Neural cell (in vitro differentiated cells): ENCODE data around the gene IGSF21. TPM values are rescaled to one million over a fixed set of nuclear protein-coding genes. Genes with fewer than 3 reads are reported as not detected.

ENCODE experiments used
- H2AFZ ChIP-seq: fragments of 200-600, 300-800 bp; sonication (generic), shearing (Covaris generic); 2 replicates; pipeline ENCODE4 v1.6.0; 2014; ENCODE audit warnings: low read depth, mild to moderate bottlenecking, antibody characterized with exemption, low read length, moderate library complexity
- H3F3A ChIP-seq: fragments of 200-600 bp; shearing (Covaris generic); 2 replicates; pipeline ENCODE4 v1.6.1; 2016; ENCODE audit warnings: mild to moderate bottlenecking, moderate library complexity, mixed read lengths, antibody characterized with exemption, low read length; ENCODE audit not compliant: insufficient read depth, poor library complexity, severe bottlenecking
- H3K27ac ChIP-seq: fragments of 200-600, 300-800 bp; sonication (generic), shearing (Covaris generic); 2 replicates; pipeline ENCODE4 v1.5.1; 2014; ENCODE audit warnings: mild to moderate bottlenecking, low read length, moderate library complexity
- H3K27me3 ChIP-seq: fragments of 300-800, 200-600 bp; sonication (generic), shearing (Covaris generic); 2 replicates; pipeline ENCODE4 v1.6.0; 2014; ENCODE audit warnings: mild to moderate bottlenecking, low read depth, low read length, moderate library complexity; ENCODE audit not compliant: insufficient read depth
- H3K36me3 ChIP-seq: fragments of 300-800, 200-600 bp; sonication (generic), shearing (Covaris generic); 2 replicates; pipeline ENCODE4 v1.5.1; 2014; ENCODE audit warnings: mild to moderate bottlenecking, antibody characterized with exemption, low read length, moderate library complexity; ENCODE audit not compliant: insufficient read depth
- H3K4me2 ChIP-seq: fragments of 300-800, 200-600 bp; sonication (generic), shearing (Covaris generic); 2 replicates; pipeline ENCODE4 v1.6.0; 2014; ENCODE audit warnings: mild to moderate bottlenecking, low read length
- H3K4me3 ChIP-seq: fragments of 300-800, 200-600 bp; sonication (generic), shearing (Covaris generic); 2 replicates; pipeline ENCODE4 v1.5.1; 2014; ENCODE audit warnings: mild to moderate bottlenecking, low read length, moderate library complexity
- H3K79me2 ChIP-seq: fragments of 200-600 bp; shearing (Covaris generic); replicated peaks from 2 replicates; pipeline ENCODE4 v1.6.0; 2014; ENCODE audit warnings: mild to moderate bottlenecking, low read length, moderate library complexity; ENCODE audit not compliant: insufficient read depth
- H3K9ac ChIP-seq: fragments of 300-800, 200-600 bp; sonication (generic), shearing (Covaris generic); 2 replicates; pipeline ENCODE4 v1.6.1; 2016; ENCODE audit warnings: mild to moderate bottlenecking, low read length, mixed read lengths
- H3K9me2 ChIP-seq: fragments of 200-600 bp; shearing (Covaris generic); 2 replicates; pipeline ENCODE4 v1.6.1; 2016; ENCODE audit warnings: mild to moderate bottlenecking, low read length, mixed read lengths; ENCODE audit not compliant: insufficient read depth
- H3K9me3 ChIP-seq: fragments of 200-600, 300-800 bp; sonication (generic), shearing (Covaris generic); 2 replicates; pipeline ENCODE4 v1.6.1; 2016; ENCODE audit warnings: mild to moderate bottlenecking, mixed run types, low read length, moderate library complexity, mixed read lengths
- H4K20me1 ChIP-seq: fragments of 200-600 bp; shearing (Covaris generic); 2 replicates; pipeline ENCODE4 v1.6.1; 2016; ENCODE audit warnings: mild to moderate bottlenecking, mixed run types; ENCODE audit not compliant: insufficient read depth
- EP300 ChIP-seq: fragments of 450-650 bp; conservative IDR thresholded peaks from 2 replicates; pipeline ENCODE4 v1.6.1; 2014; ENCODE audit warnings: antibody characterized with exemption, mild to moderate bottlenecking, moderate library complexity; ENCODE audit not compliant: poor library complexity, severe bottlenecking
- EZH2 ChIP-seq: fragments of 200-600, 300-800 bp; shearing (Covaris generic), sonication (generic); IDR thresholded peaks from 2 replicates; pipeline ENCODE4 v1.6.1; 2014; ENCODE audit warnings: antibody characterized with exemption, low read length, borderline replicate concordance, mild to moderate bottlenecking; ENCODE audit not compliant: insufficient read depth, poor library complexity, severe bottlenecking
- MXI1 ChIP-seq: fragments of 450-650 bp; conservative IDR thresholded peaks from 2 replicates; pipeline ENCODE4 v1.6.1; 2014; ENCODE audit warnings: antibody characterized with exemption, mild to moderate bottlenecking; ENCODE audit not compliant: poor library complexity, severe bottlenecking
- POLR2AphosphoS5 ChIP-seq: IDR thresholded peaks from 2 replicates; pipeline ENCODE4 v1.6.1; 2012
- RAD21 ChIP-seq: fragments of 450-650 bp; conservative IDR thresholded peaks from 2 replicates; pipeline ENCODE4 v1.6.1; 2014; ENCODE audit warnings: antibody characterized with exemption, mild to moderate bottlenecking, moderate library complexity
- SMC3 ChIP-seq: fragments of 450-650 bp; conservative IDR thresholded peaks from 2 replicates; pipeline ENCODE4 v1.6.1; 2014; ENCODE audit warnings: antibody characterized with exemption, mild to moderate bottlenecking, moderate library complexity; ENCODE audit not compliant: poor library complexity
- TAF1 ChIP-seq: IDR thresholded peaks from 2 replicates; pipeline ENCODE4 v1.6.1; 2012; ENCODE audit warnings: low read depth
- polyA plus RNA-seq: library from polyadenylated mRNA; depleted of rRNA; stranded (reverse); fragments of >200 nt; gene quantifications from 2 replicates; pipeline ENCODE4 v1.2.3, GENCODE V29; 2014
- TF ChIP-seq, protein P1 (sequence below): fragments of 450-650 bp; IDR thresholded peaks from 2 replicates; pipeline ENCODE4 v1.5.1; 2014; ENCODE audit warnings: antibody characterized with exemption, mild to moderate bottlenecking, moderate library complexity; ENCODE audit not compliant: poor library complexity, severe bottlenecking
- TF ChIP-seq, protein P2 (sequence below): IDR thresholded peaks from 2 replicates; pipeline ENCODE4 v1.6.1; 2012; ENCODE audit warnings: borderline replicate concordance

IGSF21 gene
- polyA plus RNA-seq, 1 donor from 2014 or later = 2.4 TPM

DNA sequence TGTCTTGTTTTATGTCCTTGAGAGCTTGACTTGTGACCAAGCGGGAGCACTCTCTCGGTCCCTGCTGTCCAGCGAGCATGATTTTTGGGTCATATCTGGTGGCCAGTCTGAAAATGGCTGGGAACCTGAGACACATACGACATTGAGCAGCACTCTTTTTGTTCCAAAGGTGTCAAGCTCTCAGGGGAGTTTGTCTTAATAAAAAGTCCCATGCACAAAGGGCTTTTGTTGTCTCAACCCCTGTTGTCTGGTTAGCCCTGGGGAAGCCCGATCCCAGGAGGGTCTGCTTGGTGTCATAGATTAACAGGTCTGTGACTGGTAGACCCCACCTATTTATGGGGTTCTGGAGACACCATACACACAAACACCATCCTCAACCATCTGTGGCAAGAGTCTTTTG is 315.4 kb downstream of the IGSF21 start:
- Histone ChIP-seq H3K4me2 (no peak overlapping the region), H4K20me1 (no peaks in the 10 kb centered on the region), H2AFZ (no peak overlapping the region), H3K9ac (no peak overlapping the region), H3F3A (no peaks in the 10 kb centered on the region), H3K79me2 (no peaks in the 10 kb centered on the region), H3K4me3 (no peak overlapping the region), H3K9me3 (no peaks in the 10 kb centered on the region), H3K36me3 (no peaks in the 10 kb centered on the region), H3K9me2 (no peaks in the 10 kb centered on the region), H3K27ac (no peak overlapping the region), H3K27me3 (no peaks in the 10 kb centered on the region)
- TF ChIP-seq SMC3 (no peak), EP300 (no peak), RAD21 (no peak), POLR2AphosphoS5 (no peak), TAF1 (no peak), MXI1 (no peak), EZH2 (no peak)
- TF ChIP-seq, protein P1, sequence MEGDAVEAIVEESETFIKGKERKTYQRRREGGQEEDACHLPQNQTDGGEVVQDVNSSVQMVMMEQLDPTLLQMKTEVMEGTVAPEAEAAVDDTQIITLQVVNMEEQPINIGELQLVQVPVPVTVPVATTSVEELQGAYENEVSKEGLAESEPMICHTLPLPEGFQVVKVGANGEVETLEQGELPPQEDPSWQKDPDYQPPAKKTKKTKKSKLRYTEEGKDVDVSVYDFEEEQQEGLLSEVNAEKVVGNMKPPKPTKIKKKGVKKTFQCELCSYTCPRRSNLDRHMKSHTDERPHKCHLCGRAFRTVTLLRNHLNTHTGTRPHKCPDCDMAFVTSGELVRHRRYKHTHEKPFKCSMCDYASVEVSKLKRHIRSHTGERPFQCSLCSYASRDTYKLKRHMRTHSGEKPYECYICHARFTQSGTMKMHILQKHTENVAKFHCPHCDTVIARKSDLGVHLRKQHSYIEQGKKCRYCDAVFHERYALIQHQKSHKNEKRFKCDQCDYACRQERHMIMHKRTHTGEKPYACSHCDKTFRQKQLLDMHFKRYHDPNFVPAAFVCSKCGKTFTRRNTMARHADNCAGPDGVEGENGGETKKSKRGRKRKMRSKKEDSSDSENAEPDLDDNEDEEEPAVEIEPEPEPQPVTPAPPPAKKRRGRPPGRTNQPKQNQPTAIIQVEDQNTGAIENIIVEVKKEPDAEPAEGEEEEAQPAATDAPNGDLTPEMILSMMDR = no peak
- TF ChIP-seq, protein P2, sequence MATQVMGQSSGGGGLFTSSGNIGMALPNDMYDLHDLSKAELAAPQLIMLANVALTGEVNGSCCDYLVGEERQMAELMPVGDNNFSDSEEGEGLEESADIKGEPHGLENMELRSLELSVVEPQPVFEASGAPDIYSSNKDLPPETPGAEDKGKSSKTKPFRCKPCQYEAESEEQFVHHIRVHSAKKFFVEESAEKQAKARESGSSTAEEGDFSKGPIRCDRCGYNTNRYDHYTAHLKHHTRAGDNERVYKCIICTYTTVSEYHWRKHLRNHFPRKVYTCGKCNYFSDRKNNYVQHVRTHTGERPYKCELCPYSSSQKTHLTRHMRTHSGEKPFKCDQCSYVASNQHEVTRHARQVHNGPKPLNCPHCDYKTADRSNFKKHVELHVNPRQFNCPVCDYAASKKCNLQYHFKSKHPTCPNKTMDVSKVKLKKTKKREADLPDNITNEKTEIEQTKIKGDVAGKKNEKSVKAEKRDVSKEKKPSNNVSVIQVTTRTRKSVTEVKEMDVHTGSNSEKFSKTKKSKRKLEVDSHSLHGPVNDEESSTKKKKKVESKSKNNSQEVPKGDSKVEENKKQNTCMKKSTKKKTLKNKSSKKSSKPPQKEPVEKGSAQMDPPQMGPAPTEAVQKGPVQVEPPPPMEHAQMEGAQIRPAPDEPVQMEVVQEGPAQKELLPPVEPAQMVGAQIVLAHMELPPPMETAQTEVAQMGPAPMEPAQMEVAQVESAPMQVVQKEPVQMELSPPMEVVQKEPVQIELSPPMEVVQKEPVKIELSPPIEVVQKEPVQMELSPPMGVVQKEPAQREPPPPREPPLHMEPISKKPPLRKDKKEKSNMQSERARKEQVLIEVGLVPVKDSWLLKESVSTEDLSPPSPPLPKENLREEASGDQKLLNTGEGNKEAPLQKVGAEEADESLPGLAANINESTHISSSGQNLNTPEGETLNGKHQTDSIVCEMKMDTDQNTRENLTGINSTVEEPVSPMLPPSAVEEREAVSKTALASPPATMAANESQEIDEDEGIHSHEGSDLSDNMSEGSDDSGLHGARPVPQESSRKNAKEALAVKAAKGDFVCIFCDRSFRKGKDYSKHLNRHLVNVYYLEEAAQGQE = no peak

DNA sequence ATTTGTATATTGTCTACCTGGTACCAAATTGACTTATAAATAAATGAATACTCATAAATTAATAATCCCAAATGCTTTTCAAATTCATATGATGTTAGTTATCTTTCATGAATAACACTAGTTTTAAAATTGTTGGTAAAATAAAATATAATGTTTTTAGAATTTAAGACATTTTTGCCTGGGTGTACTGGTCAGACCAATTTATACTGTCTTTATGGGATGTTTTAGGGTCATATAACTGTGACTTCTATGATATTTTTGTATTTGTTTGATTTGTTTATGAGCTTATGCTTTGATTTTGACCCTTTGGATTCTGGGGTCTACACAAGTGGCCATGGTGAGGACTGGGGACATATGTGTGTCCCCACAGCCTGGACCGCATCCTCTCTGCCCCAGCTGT is 319.0 kb downstream of the IGSF21 start:
- H3K36me3 ChIP-seq = no peaks in the 10 kb centered on the region
- no peak for TF ChIP-seq SMC3
- TF ChIP-seq, protein P2 = no peak
- no peak for TF ChIP-seq EZH2
- TF ChIP-seq EP300 = no peak
- no peak for TF ChIP-seq TAF1
- TF ChIP-seq MXI1 = no peak
- TF ChIP-seq POLR2AphosphoS5 = no peak
- TF ChIP-seq RAD21 = no peak
- TF ChIP-seq, protein P1 = no peak

More for the DNA sequence above, 319.0 kb downstream of the IGSF21 start:
- H3K4me2 ChIP-seq = no peak overlapping the region
- no peak overlapping the region for H3K9ac ChIP-seq
- no peaks in the 10 kb centered on the region for H3K9me2 ChIP-seq
- no peaks in the 10 kb centered on the region for H3K9me3 ChIP-seq
- no peaks in the 10 kb centered on the region for H3K27me3 ChIP-seq
- H2AFZ ChIP-seq = no peak overlapping the region
- no peak overlapping the region for H3K4me3 ChIP-seq
- H3K27ac ChIP-seq = no peak overlapping the region
- H3F3A ChIP-seq = no peaks in the 10 kb centered on the region
- H3K79me2 ChIP-seq = no peaks in the 10 kb centered on the region
- no peaks in the 10 kb centered on the region for H4K20me1 ChIP-seq
